Ectodermal cell (in vitro differentiated cells): ENCODE results near the gene OAT.

ENCODE experiments used
- H3K27ac ChIP-seq: 2 replicates; pipeline ENCODE4 v1.7.0; 2013; ENCODE audit warnings: mild to moderate bottlenecking, low read depth, low read length; ENCODE audit not compliant: insufficient read depth, poor library complexity, severe bottlenecking
- H3K27me3 ChIP-seq: 2 replicates; pipeline ENCODE4 v1.7.0; 2013; ENCODE audit warnings: mild to moderate bottlenecking, low read length; ENCODE audit not compliant: insufficient read depth, control insufficient read depth, poor library complexity, severe bottlenecking
- H3K36me3 ChIP-seq: one replicate; pipeline ENCODE4 v1.7.0; 2013; ENCODE audit warnings: low read length; ENCODE audit not compliant: control insufficient read depth, insufficient read depth
- H3K4me1 ChIP-seq: one replicate; pipeline ENCODE4 v1.7.0; 2013; ENCODE audit warnings: low read length; ENCODE audit not compliant: control insufficient read depth, insufficient read depth
- H3K4me3 ChIP-seq: 2 replicates; pipeline ENCODE4 v1.7.0; 2013; ENCODE audit warnings: low read depth, low read length, control low read depth; ENCODE audit not compliant: insufficient read depth
- H3K9me3 ChIP-seq: 2 replicates; pipeline ENCODE4 v1.7.0; 2013; ENCODE audit warnings: mild to moderate bottlenecking, low read length, moderate library complexity; ENCODE audit not compliant: control insufficient read depth
- WGBS, 2 experiments: methylation state at CpG; one replicate each; pipeline ENCODE4 v1.1.7; 2013; ENCODE audit warnings: missing lambda C conversion rate in 2 of 2; 5-methylcytosine and 5-hydroxymethylcytosine counted together

OAT gene

DNA sequence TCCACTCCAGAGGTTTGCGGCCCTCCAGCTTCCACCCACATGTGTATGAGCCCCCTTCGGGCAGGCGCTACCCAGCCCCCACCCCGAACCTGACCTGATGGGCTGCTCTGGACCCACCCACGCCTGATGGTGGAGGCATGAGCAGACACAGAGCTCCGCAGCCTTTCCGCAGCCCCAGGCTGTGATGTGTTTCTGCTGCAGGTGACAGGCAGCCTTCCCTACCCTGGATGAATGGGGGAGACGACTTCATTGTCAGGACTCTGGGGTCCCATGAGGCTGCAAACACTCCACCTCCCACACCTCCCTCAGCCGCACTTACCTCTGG lies 61.2 kb downstream of the OAT start:
- Histone ChIP-seq H3K9me3 (no peaks in the 10 kb centered on the region), H3K4me3 (no peak overlapping the region)
- WGBS, 2 experiments: 86 to 89% methylated on average over 9 of the region's 9 CpGs

DNA sequence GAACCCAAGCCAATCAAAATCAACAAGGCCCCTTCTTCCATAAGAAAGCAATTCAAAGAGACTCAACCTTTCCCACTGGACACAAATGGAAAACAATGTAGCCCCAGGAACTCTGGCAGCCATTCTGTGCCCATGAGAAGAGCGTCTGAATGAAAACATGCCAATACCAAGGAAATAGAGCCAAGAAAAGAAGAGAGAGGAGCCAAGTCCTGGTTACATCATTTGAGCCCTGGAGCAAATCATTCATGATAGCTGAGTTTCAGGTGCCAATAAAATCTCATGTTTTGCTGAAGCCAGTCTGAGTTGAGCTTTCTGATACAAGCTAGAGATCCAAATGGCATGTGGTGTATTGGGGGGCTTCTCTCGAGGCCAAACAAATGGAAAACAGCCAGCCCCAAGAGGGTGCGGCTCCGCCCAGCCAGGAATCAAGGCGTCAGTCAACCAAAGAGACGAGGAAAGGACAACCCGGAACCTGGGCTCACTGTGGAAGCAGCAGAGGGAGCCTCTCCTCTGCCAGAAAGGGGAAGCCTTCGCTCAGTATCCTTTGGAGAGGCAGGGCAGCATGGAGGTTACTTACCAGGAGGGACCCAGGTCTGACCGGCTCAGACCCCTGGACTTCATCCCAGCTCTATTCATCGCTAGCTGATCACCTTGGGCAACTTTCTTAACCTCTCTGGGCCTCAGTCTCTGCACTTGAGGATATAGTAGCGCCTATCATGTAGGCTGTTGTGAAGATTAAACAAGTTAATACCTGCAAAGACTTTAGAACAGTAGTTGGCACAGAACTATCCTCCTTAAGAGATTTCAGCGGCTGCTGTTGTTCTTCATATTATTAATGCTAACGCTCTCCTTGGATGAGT lies 61.8 kb downstream of the OAT start:
- H3K9me3 ChIP-seq: no peaks in the 10 kb centered on the region

More for the DNA sequence above, 61.2 kb downstream of the OAT start:
- peaks cover 8% of the 10 kb centered on the region for H3K4me1 ChIP-seq
- peaks cover 2% of the 10 kb centered on the region for H3K27me3 ChIP-seq
- H3K36me3 ChIP-seq: no peaks in the 10 kb centered on the region
- no peak overlapping the region for H3K27ac ChIP-seq

DNA sequence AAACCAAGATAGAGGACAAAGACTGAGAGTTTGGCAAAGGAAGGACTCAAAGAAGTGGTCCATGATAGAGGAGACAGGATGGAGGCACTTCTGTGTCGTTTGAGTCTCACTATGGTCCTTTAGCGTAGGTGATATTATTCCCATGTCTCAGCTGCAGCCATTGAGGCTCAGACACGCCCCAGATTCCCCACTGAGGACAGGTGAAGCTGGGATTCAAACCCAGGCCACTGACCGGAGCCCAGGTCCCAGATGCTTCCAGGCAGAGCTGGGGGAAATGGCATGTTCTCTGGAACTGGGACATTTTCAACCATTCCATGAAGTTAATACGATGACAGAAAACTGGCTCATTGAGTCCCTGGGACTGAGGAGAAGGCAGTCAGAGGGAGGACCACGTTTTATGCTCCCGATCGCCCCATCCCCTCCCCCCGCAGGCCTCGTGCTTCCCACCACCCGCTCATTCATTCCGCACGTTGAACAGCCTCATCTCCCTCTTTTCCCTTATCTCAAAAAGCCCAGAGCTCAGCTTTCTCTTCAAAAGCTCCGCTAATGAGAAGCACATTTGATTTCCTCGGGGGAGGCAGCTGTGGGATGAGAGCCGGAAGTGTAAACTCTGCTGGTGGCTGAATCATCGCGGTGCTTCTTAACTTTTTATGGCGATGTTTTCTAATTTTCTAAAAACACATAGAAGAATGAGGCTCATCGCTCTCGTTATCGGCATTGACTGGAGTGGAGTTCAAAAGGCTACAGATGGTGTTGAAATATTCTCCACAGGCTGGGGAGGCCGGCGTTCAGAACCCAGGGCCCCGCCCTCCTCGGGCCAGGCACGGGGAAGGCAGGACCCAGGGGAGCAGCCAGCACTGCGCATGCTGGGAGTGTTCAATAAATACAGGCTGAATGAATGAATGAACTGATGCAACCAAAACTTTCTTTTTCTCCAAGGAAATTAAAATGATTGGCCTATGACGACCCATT lies 64.0 kb downstream of the OAT start:
- Histone ChIP-seq H3K9me3 (no peaks in the 10 kb centered on the region), H3K27ac (no peak overlapping the region), H3K4me1 (peaks cover 8% of the 10 kb centered on the region), H3K27me3 (no peaks in the 10 kb centered on the region), H3K36me3 (no peaks in the 10 kb centered on the region), H3K4me3 (no peak overlapping the region)
- 45 to 46% methylated on average over 29 of the region's 29 CpGs for WGBS, 2 experiments

More for the DNA sequence above, 61.8 kb downstream of the OAT start:
- Histone ChIP-seq H3K36me3 (no peaks in the 10 kb centered on the region), H3K27ac (no peak overlapping the region), H3K4me1 (peaks cover 8% of the 10 kb centered on the region), H3K4me3 (no peak overlapping the region), H3K27me3 (no peaks in the 10 kb centered on the region)
- WGBS, 2 experiments: 87 to 89% methylated on average over 13 of the region's 13 CpGs

DNA sequence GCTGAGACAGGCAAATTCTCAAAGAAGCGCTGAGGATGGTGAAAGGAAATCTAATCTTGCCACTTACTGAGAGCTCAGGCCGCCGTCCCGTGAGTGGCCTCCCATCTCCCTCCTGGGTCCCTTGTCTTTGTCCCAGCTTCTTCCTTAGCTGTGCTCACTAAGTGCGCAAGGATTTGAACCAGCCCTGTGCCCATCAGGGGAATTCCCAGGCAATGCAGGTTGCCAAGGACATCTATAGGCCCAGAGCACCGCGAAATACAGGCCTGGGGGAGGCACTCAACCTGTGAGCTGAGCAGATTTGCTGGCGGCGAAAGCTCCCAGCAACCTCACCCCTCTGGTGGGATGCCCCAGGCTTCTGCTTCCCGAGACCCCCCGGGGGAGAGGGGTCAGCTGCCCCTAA lies 64.8 kb downstream of the OAT start:
- WGBS, 2 experiments: 83 to 84% methylated on average over 11 of the region's 11 CpGs
- H3K9me3 ChIP-seq: no peaks in the 10 kb centered on the region
- no peaks in the 10 kb centered on the region for H3K36me3 ChIP-seq
- no peak overlapping the region for H3K27ac ChIP-seq
- H3K4me3 ChIP-seq: no peak overlapping the region
- no peaks in the 10 kb centered on the region for H3K27me3 ChIP-seq
- peaks cover 8% of the 10 kb centered on the region for H3K4me1 ChIP-seq

DNA sequence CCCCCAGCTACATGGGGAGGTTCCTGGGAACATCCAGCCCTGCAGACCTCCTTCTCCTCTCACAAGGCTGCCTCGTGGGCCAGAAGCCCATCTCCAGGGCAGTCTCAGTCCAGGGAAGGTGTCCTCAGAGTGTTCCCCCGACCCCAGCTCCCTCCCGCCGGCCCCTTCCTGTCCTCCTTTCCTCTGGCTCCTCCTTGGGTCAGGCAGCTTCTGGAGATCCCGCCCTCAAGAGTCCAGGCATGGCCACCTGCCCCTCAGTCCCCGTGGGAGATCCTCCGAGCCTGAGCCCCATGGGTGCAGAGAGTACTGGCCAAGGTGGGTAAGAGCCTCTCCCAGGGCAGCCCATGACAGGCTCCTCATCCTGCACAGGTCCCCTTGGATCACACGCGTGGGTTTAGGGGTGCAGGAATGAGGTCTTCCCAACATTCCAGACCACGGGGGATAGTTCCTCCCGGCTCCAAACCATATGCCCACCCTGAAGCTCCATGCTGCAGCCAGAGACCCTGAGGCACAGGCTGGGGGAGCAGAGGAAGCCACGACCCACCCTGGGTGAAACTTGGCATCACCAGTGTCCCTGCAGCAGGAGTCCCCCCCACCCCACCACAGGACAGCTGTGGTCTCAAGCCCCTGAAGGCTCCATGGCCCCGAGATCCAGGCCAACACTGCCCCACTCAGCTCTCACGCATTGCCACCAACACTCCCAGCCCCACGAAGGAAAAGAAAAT lies 65.5 kb downstream of the OAT start:
- no peak overlapping the region for H3K4me3 ChIP-seq
- H3K27ac ChIP-seq: no peak overlapping the region
- H3K4me1 ChIP-seq: peaks cover 8% of the 10 kb centered on the region
- no peaks in the 10 kb centered on the region for H3K9me3 ChIP-seq
- H3K36me3 ChIP-seq: no peaks in the 10 kb centered on the region
- no peaks in the 10 kb centered on the region for H3K27me3 ChIP-seq
- 89 to 94% methylated on average over 15 of the region's 15 CpGs for WGBS, 2 experiments

DNA sequence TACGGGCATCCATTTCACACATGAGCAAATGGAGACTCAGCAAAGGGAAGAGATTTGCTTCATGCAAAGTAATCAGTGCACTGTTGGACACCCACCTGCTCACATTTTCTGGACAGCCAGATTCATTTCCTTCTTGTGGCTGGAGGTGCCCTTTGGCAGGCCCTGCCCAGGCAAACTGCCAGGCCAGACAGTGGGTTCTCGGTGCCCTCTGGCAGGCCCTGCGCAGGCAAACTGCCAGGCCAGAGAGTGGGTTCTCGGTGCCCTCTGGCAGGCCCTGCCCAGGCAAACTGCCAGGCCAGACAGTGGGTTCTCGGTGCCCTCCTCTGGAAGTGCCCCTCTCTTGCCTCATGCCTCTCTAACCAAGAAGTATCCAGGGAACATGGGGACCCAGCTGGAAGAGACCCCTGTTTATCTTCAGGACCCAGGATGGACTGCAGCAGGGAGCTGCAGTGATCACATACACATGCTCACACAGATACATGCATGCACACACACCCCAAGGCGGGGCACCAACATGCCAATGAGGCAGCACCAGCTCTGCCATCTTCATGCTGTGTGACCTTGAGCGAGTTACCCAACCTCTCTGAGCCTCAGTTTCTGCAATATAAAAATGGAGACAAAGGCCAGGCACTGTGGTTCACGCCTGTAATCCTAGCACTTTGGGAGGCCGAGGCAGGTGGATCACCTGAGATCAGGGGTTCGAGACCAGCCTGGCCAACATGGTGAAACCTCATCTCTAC lies 67.1 kb downstream of the OAT start:
- 92 to 93% methylated on average over 10 of the region's 10 CpGs for WGBS, 2 experiments
- no peak overlapping the region for H3K4me3 ChIP-seq
- no peaks in the 10 kb centered on the region for H3K36me3 ChIP-seq
- H3K9me3 ChIP-seq: no peaks in the 10 kb centered on the region
- H3K27ac ChIP-seq: no peak overlapping the region
- H3K27me3 ChIP-seq: no peaks in the 10 kb centered on the region
- peaks cover 8% of the 10 kb centered on the region for H3K4me1 ChIP-seq

DNA sequence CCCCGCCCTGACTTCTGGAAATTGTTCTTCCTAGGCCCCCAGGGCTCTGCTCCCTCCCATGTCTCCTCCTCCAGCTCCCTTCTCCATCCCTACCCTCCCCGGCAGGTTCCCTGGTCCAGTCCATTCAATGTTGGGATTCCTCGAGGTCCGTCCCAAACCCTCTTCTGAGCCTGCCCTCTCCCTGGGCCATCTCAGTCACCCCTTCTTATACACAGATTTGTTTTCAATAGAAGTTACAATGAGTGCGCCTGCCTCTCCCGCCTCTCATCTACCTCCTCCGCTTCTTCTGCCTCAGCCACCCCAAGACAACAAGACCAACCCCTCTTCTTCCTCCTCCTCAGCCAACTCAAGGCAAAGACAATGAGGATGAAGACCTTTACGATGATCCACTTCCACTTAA lies 67.9 kb downstream of the OAT start:
- no peak overlapping the region for H3K4me3 ChIP-seq
- peaks cover 8% of the 10 kb centered on the region for H3K4me1 ChIP-seq
- H3K36me3 ChIP-seq: no peaks in the 10 kb centered on the region
- H3K9me3 ChIP-seq: no peaks in the 10 kb centered on the region
- WGBS, 2 experiments: 91 to 96% methylated on average over 7 of the region's 8 CpGs
- no peak overlapping the region for H3K27ac ChIP-seq
- H3K27me3 ChIP-seq: no peaks in the 10 kb centered on the region

DNA sequence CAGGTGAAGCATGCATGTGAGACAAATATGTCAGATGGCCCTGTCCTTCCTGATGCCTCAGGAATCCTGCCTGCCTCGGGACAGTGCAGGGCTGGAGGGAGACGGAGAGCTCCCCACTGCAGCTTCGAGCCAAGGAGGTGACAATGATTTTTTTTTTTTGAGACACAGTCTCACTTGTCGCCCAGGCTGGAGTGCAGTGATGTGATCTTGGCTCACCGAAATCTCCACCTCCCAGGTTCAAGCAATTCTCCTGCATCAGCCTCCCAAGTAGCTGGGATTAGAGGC lies 68.8 kb downstream of the OAT start:
- Histone ChIP-seq H3K4me3 (no peak overlapping the region), H3K27ac (no peak overlapping the region), H3K27me3 (no peaks in the 10 kb centered on the region), H3K4me1 (peaks cover 8% of the 10 kb centered on the region), H3K9me3 (no peaks in the 10 kb centered on the region), H3K36me3 (no peaks in the 10 kb centered on the region)
- 72 to 85% methylated on average over 5 of the region's 5 CpGs for WGBS, 2 experiments

DNA sequence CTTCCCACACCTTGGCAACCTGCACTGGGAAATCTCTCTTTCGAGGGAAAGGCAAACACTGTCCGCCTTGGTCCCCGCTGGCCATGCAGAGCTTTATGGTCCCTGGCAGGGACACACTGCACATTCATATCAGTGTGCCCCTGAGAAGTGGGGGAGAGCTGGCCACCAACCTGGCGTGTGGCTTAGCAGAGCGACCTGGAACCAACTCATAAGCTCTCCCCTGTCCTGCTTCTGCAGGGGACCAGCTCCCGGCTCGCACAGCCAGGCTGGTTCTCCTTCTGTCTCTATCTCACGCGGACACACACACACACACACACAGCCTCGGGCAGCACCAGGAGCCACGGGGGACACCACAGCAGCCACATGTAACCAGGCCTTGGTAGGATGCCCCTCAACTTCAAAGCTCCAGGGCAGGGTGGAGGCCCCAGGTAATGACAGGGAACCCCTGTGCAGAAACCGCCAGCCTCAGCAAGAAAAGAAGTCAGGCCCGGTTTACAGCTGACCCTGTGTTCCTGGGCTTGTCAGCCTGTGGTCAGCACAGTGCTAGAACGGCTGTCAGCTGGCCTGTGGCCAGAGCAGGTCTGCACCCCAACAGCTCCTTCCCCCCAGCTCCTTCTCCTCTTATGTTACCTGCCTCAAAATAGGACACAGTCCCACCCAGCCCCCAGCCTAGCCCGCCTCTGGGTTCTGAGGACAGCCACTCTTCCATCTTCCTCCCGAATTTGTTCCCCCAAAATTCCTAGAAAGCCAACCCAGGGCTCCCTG lies 69.3 kb downstream of the OAT start:
- Histone ChIP-seq H3K9me3 (no peaks in the 10 kb centered on the region), H3K4me1 (peaks cover 7% of the 10 kb centered on the region), H3K36me3 (no peaks in the 10 kb centered on the region), H3K4me3 (no peak overlapping the region), H3K27me3 (no peaks in the 10 kb centered on the region), H3K27ac (no peak overlapping the region)
- 85 to 86% methylated on average over 16 of the region's 16 CpGs for WGBS, 2 experiments
